Uterus (tissue), 4 donors: ENCODE measurements around the gene USP7. TPM values are rescaled to one million over a fixed set of nuclear protein-coding genes. Genes with fewer than 3 reads are reported as not detected.

Source experiments
- DNase-seq, 2 donors: peaks; one replicate each; pipeline ENCODE4 v3.0.0-alpha.2; 2019 to 2020
- H3K27ac ChIP-seq, 2 donors: fragments of 200-600 bp; sonication (generic); 1 replicate in 1 of 2; 2 replicates in 1 of 2; pipeline ENCODE4 v1.5.1; 2016 to 2018
- H3K27me3 ChIP-seq, 2 donors: fragments of 200-600 bp; sonication (generic); one replicate each; pipeline ENCODE4 v1.5.1; 2018 to 2019; ENCODE audit warnings: control low read depth in 1 of 2
- H3K36me3 ChIP-seq, 2 donors: fragments of 200-600 bp; sonication (generic); one replicate each; pipeline ENCODE4 v1.5.1; 2019; ENCODE audit warnings: control low read depth in 1 of 2
- H3K4me1 ChIP-seq, 2 donors: fragments of 200-600 bp; sonication (generic); one replicate each; pipeline ENCODE4 v1.5.1; 2018 to 2019; ENCODE audit warnings: control low read depth in 1 of 2
- H3K4me3 ChIP-seq, 2 donors: fragments of 200-600 bp; sonication (generic); 1 replicate in 1 of 2; 2 replicates in 1 of 2; pipeline ENCODE4 v1.5.1; 2018 to 2019; ENCODE audit warnings: mild to moderate bottlenecking in 1 of 2
- H3K9me3 ChIP-seq, 2 donors: fragments of 200-600 bp; sonication (generic); one replicate each; pipeline ENCODE4 v1.5.1; 2019; ENCODE audit warnings: control low read depth in 1 of 2
- CTCF ChIP-seq, 4 experiments: fragments of 200-600 bp in 2 of 4; fragments of 450-650 bp in 2 of 4; sonication (generic) in 2 of 4; IDR thresholded peaks; one replicate each; pipeline ENCODE4 v1.5.1; 2016 to 2019; ENCODE audit warnings: antibody characterized with exemption in 4 of 4, mild to moderate bottlenecking in 2 of 4, moderate library complexity in 1 of 4
- POLR2A ChIP-seq, 2 donors: fragments of 450-650 bp; IDR thresholded peaks; one replicate each; pipeline ENCODE4 v1.6.1; 2016; ENCODE audit warnings: antibody characterized with exemption in 2 of 2, mild to moderate bottlenecking in 1 of 2, moderate library complexity in 1 of 2
- intact Hi-C: fragments of 100-400 bp; cut with DNase I; formaldehyde crosslinking; loops from one replicate; pipeline ENCODE4 v1.15.1; 2023; ENCODE audit warnings: low total_unique reads
- total RNA-seq, 4 donors: library from RNA; depleted of rRNA in 3 of 4; stranded (reverse); fragments of >200 nt in 3 of 4; gene quantifications; one replicate each; pipeline versions ENCODE4 v1.1.0 to v1.2.4, GENCODE V29; 2014 to 2023
- donor health status: DM: yes; HTN: yes; CAD: no.

The USP7 gene
- total RNA-seq, 4 donors from 2014 or later, result 20.9 to 223 (median 122) TPM

GRCh38 chr16:8893426-8893825 lies 70.3 kb downstream of the USP7 start:
- DNase-seq, result no peak
- intact Hi-C loops, result no loop called here
- Histone ChIP-seq H3K27me3 (no peaks in the 10 kb centered on the region), H3K4me1 (no peaks in the 10 kb centered on the region), H3K27ac (no peak overlapping the region), H3K4me3 (no peak overlapping the region), H3K9me3 (no peaks in the 10 kb centered on the region), H3K36me3 (no peaks in the 10 kb centered on the region)
- TF ChIP-seq POLR2A (IDR thresholded peaks at IDR 0.05) (no peak), CTCF (IDR thresholded peaks at IDR 0.05) (no peak)

- Histone ChIP-seq H3K36me3 (no peaks in the 10 kb centered on the region), H3K4me1 (no peaks in the 10 kb centered on the region), H3K27ac (no peak overlapping the region), H3K9me3 (no peaks in the 10 kb centered on the region), H3K4me3 (no peak overlapping the region), H3K27me3 (no peaks in the 10 kb centered on the region)
- no peak for TF ChIP-seq POLR2A (IDR thresholded peaks at IDR 0.05)
- no peak for TF ChIP-seq CTCF (IDR thresholded peaks at IDR 0.05)
- DNase-seq, result no peak
- intact Hi-C loops, result no loop called here
Measured at GRCh38 chr16:8892101-8892575, 71.6 kb downstream of the USP7 start.

- intact Hi-C loops, result no loop called here
Measured at GRCh38 chr16:8890549-8890921, 73.2 kb downstream of the USP7 start.

GRCh38 chr16:8889893-8890548 lies 73.7 kb downstream of the USP7 start:
- H3K36me3 ChIP-seq, result no peaks in the 10 kb centered on the region

More at GRCh38 chr16:8890549-8890921, 73.2 kb downstream of the USP7 start:
- H3K36me3 ChIP-seq, result no peaks in the 10 kb centered on the region
- DNase-seq, result no peak
- no peak overlapping the region for H3K27ac ChIP-seq
- H3K4me3 ChIP-seq, result no peak overlapping the region
- H3K27me3 ChIP-seq, result no peaks in the 10 kb centered on the region
- H3K9me3 ChIP-seq, result no peaks in the 10 kb centered on the region
- H3K4me1 ChIP-seq, result no peaks in the 10 kb centered on the region
- TF ChIP-seq CTCF (IDR thresholded peaks at IDR 0.05) (no peak), POLR2A (IDR thresholded peaks at IDR 0.05) (no peak)

More at GRCh38 chr16:8889893-8890548, 73.7 kb downstream of the USP7 start:
- no peaks in the 10 kb centered on the region for H3K4me1 ChIP-seq
- no peaks in the 10 kb centered on the region for H3K27me3 ChIP-seq
- no peaks in the 10 kb centered on the region for H3K9me3 ChIP-seq
- no peak for DNase-seq
- no peak for TF ChIP-seq CTCF (IDR thresholded peaks at IDR 0.05)
- TF ChIP-seq POLR2A (IDR thresholded peaks at IDR 0.05), result no peak
- H3K4me3 ChIP-seq, result no peak overlapping the region
- intact Hi-C loops, result loop anchor here (10.0 kb wide), 2 partner anchors 235 to 325 kb away; no protein-coding TSS in a partner anchor
- no peak overlapping the region for H3K27ac ChIP-seq
